ENCODE data around the gene RBKS.

Gene RBKS

GRCh38 chr2:27831279-27832050 lies 58.7 kb downstream of the RBKS start:
- DNase-seq (ENCODE audit: low spot score): no peak

- DNase-seq (ENCODE audit: low spot score): no peak
Observed at GRCh38 chr2:27830656-27831055, 59.5 kb downstream of the RBKS start.

GRCh38 chr2:27829791-27830190 lies 60.4 kb downstream of the RBKS start:
- no peak for DNase-seq (ENCODE audit: low spot score)

- DNase-seq (ENCODE audit: low spot score): no peak
Observed at GRCh38 chr2:27828305-27828704, 61.9 kb downstream of the RBKS start.

GRCh38 chr2:27824401-27824800 lies 65.8 kb downstream of the RBKS start:
- DNase-seq (ENCODE audit: low spot score): no peak

GRCh38 chr2:27823569-27823968 lies 66.6 kb downstream of the RBKS start:
- DNase-seq (ENCODE audit: low spot score): no peak

GRCh38 chr2:27823135-27823534 lies 67.1 kb downstream of the RBKS start:
- DNase-seq (ENCODE audit: low spot score): no peak

- DNase-seq (ENCODE audit: low spot score): no peak
Observed at GRCh38 chr2:27822049-27822448, 68.1 kb downstream of the RBKS start.

GRCh38 chr2:27815860-27816438 lies 74.2 kb downstream of the RBKS start:
- DNase-seq (ENCODE audit: low spot score): no peak

- no peak for DNase-seq (ENCODE audit: low spot score)
Observed at GRCh38 chr2:27814758-27815157, 75.4 kb downstream of the RBKS start.

GRCh38 chr2:27811768-27812167 lies 78.4 kb downstream of the RBKS start:
- DNase-seq (ENCODE audit: low spot score): no peak

GRCh38 chr2:27810455-27810854 lies 79.7 kb downstream of the RBKS start:
- DNase-seq (ENCODE audit: low spot score): no peak

GRCh38 chr2:27809761-27810241 lies 80.4 kb downstream of the RBKS start:
- DNase-seq (ENCODE audit: low spot score): no peak

- DNase-seq (ENCODE audit: low spot score): no peak
Observed at GRCh38 chr2:27808984-27809383, 81.2 kb downstream of the RBKS start.

- no peak for DNase-seq (ENCODE audit: low spot score)
Observed at GRCh38 chr2:27808418-27808817, 81.8 kb downstream of the RBKS start.

GRCh38 chr2:27807476-27807875 lies 82.7 kb downstream of the RBKS start:
- peak; percentile 40 for DNase-seq (ENCODE audit: low spot score)

GRCh38 chr2:27806311-27807059 lies 83.7 kb downstream of the RBKS start:
- no peak for DNase-seq (ENCODE audit: low spot score)

GRCh38 chr2:27805180-27805579 lies 85.0 kb downstream of the RBKS start:
- DNase-seq (ENCODE audit: low spot score): no peak

- DNase-seq (ENCODE audit: low spot score): no peak
Observed at GRCh38 chr2:27804146-27804545, 86.0 kb downstream of the RBKS start.

GRCh38 chr2:27803046-27803445 lies 87.1 kb downstream of the RBKS start:
- no peak for DNase-seq (ENCODE audit: low spot score)

- no peak for DNase-seq (ENCODE audit: low spot score)
Observed at GRCh38 chr2:27802547-27802946, 87.6 kb downstream of the RBKS start.

GRCh38 chr2:27800856-27801255 lies 89.3 kb downstream of the RBKS start:
- DNase-seq (ENCODE audit: low spot score): no peak

GRCh38 chr2:27799646-27800010 lies 90.6 kb downstream of the RBKS start:
- peak; percentile 18 for DNase-seq (ENCODE audit: low spot score)

All from SW480 (cell line).